Glutamatergic neuron (in vitro differentiated cells): ENCODE data around the gene CAPN9. TPM values are rescaled to one million over a fixed set of nuclear protein-coding genes. Genes with fewer than 3 reads are reported as not detected.

ENCODE experiments used
- DNase-seq: peaks from one replicate; pipeline ENCODE4 v3.0.0; 2022
- H3K27ac Mint-ChIP-seq: one replicate; pipeline ENCODE4 v1.8.0; 2020; ENCODE audit warnings: mild to moderate bottlenecking, mixed read lengths, inconsistent platforms; ENCODE audit not compliant: unreplicated experiment
- H3K27me3 Mint-ChIP-seq: one replicate; pipeline ENCODE4 v1.8.0; 2020; ENCODE audit warnings: mild to moderate bottlenecking, moderate library complexity, mixed read lengths, inconsistent platforms; ENCODE audit not compliant: unreplicated experiment
- H3K36me3 Mint-ChIP-seq: one replicate; pipeline ENCODE4 v1.8.0; 2020; ENCODE audit warnings: mild to moderate bottlenecking, mixed read lengths, inconsistent platforms; ENCODE audit not compliant: unreplicated experiment
- H3K4me1 Mint-ChIP-seq: one replicate; pipeline ENCODE4 v1.8.0; 2020; ENCODE audit warnings: mild to moderate bottlenecking, low read depth, mixed read lengths, inconsistent platforms; ENCODE audit not compliant: unreplicated experiment
- H3K4me3 Mint-ChIP-seq: one replicate; pipeline ENCODE4 v1.8.0; 2020; ENCODE audit warnings: mild to moderate bottlenecking, mixed read lengths, inconsistent platforms; ENCODE audit not compliant: unreplicated experiment
- H3K9me3 Mint-ChIP-seq: one replicate; pipeline ENCODE4 v1.8.0; 2020; ENCODE audit warnings: mild to moderate bottlenecking, moderate library complexity, mixed read lengths, inconsistent platforms; ENCODE audit not compliant: unreplicated experiment
- CTCF ChIP-seq: fragments of 200-600 bp; sonication (generic); IDR thresholded peaks from one replicate; pipeline ENCODE4 v1.5.0; 2021; ENCODE audit not compliant: partially characterized antibody, unreplicated experiment
- total RNA-seq: library from RNA; stranded (reverse); fragmentation: NEBNext Ultra II Directional; extraction: Animal tissue kit (Norgen Biotek cat#: 25700); gene quantifications from one replicate; pipeline ENCODE4 v1.2.1, GENCODE V29; 2021; ENCODE audit not compliant: unreplicated experiment

Gene CAPN9
- total RNA-seq, 1 donor from 2014 or later: not detected

GRCh38 chr1:230792691-230793462 lies 45.7 kb downstream of the CAPN9 start:
- no peak overlapping the region for H3K27ac Mint-ChIP-seq

GRCh38 chr1:230793463-230793745 lies 46.2 kb downstream of the CAPN9 start:
- H3K9me3 Mint-ChIP-seq: no peaks in the 10 kb centered on the region
- TF ChIP-seq CTCF: no peak
- no peak overlapping the region for H3K27ac Mint-ChIP-seq
- no peaks in the 10 kb centered on the region for H3K36me3 Mint-ChIP-seq
- H3K4me1 Mint-ChIP-seq: no peaks in the 10 kb centered on the region
- DNase-seq: no peak
- H3K27me3 Mint-ChIP-seq: peaks cover 2% of the 10 kb centered on the region
- H3K4me3 Mint-ChIP-seq: no peak overlapping the region

More at GRCh38 chr1:230792691-230793462, 45.7 kb downstream of the CAPN9 start:
- DNase-seq: no peak
- no peaks in the 10 kb centered on the region for H3K9me3 Mint-ChIP-seq
- H3K4me1 Mint-ChIP-seq: no peaks in the 10 kb centered on the region
- TF ChIP-seq CTCF: no peak
- no peaks in the 10 kb centered on the region for H3K36me3 Mint-ChIP-seq
- H3K4me3 Mint-ChIP-seq: no peak overlapping the region
- peaks cover 2% of the 10 kb centered on the region for H3K27me3 Mint-ChIP-seq

- Mint-ChIP-seq H3K9me3 (peaks cover 3% of the 10 kb centered on the region), H3K36me3 (no peaks in the 10 kb centered on the region), H3K27ac (no peak overlapping the region), H3K4me1 (no peaks in the 10 kb centered on the region), H3K4me3 (no peak overlapping the region), H3K27me3 (peaks cover 2% of the 10 kb centered on the region)
- TF ChIP-seq CTCF: no peak
- no peak for DNase-seq
Measured at GRCh38 chr1:230794431-230794830, 47.2 kb downstream of the CAPN9 start.

DNA sequence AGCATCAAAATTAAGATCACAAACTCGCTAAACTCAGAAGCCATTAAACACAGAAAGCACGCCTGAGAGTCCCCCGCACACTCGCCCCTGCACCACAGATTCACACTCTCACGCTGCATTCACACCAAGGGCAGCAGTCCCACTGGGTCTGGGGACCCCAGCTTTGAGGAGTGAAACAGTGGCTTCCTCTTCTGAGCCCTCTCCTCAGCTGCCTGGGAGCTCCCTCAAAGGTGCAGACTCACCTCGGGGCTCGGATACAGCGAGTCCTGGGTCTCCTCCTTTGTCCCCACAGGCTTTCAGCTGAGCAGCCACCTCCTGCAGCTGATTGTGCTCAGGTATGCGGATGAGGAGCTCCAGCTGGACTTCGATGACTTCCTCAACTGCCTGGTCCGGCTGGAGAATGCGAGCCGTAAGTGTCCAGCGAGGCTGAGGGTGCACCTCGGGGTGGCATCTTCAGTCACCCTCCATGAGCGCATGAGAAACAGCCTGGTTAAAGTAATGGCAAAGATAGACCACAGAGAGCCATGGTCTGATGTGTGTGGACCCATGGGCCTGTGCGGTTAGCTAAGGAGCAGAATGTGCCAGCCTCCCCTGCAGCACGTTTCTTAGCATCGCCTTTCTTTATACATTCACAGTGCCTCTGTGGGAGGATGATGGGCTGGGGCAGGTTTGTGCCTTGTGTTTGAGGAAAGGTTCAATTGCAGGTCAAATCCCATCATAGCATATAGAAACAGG lies 47.9 kb downstream of the CAPN9 start:
- peaks cover 3% of the 10 kb centered on the region for H3K9me3 Mint-ChIP-seq
- no peaks in the 10 kb centered on the region for H3K36me3 Mint-ChIP-seq
- H3K4me3 Mint-ChIP-seq: no peak overlapping the region
- H3K27me3 Mint-ChIP-seq: peaks cover 2% of the 10 kb centered on the region
- H3K4me1 Mint-ChIP-seq: no peaks in the 10 kb centered on the region
- no peak for TF ChIP-seq CTCF
- no peak overlapping the region for H3K27ac Mint-ChIP-seq
- DNase-seq: no peak

GRCh38 chr1:230796626-230797025 lies 49.4 kb downstream of the CAPN9 start:
- Mint-ChIP-seq H3K36me3 (no peaks in the 10 kb centered on the region), H3K27ac (no peak overlapping the region), H3K9me3 (peaks cover 3% of the 10 kb centered on the region), H3K27me3 (peaks cover 2% of the 10 kb centered on the region), H3K4me1 (no peaks in the 10 kb centered on the region), H3K4me3 (no peak overlapping the region)
- TF ChIP-seq CTCF: no peak
- no peak for DNase-seq
